A549 (cell line): ENCODE data around the gene GRK6. TPM values are rescaled to one million over a fixed set of nuclear protein-coding genes. Genes with fewer than 3 reads are reported as not detected.

ENCODE experiments used
- ATAC-seq, 2 experiments: fragments of 200-7000 bp in 1 of 2; fragments of >200 bp in 1 of 2; cut with Nextera tagmentation in 1 of 2; cut with Tn5 transposase in 1 of 2; 3 replicates each; pipeline versions ENCODE4 v1.8.0 to v1.9.1; 2018 to 2020; ENCODE audit warnings: mild to moderate bottlenecking in 1 of 2, moderate library complexity in 1 of 2
- CTCF ChIA-PET: fragments of 300-600 bp; sonication (Branson Sonifier 250); formaldehyde crosslinking; extraction: SDS; loops from one replicate; lab custom pipeline; 2021; ENCODE audit warnings: antibody characterized with exemption, inconsistent platforms; lab: Yijun Ruan, JAX
- POLR2A ChIA-PET: fragments of 350-600 bp; formaldehyde crosslinking; extraction: SDS; loops from one replicate; lab custom pipeline; 2021; ENCODE audit warnings: antibody characterized with exemption, inconsistent platforms; lab: Yijun Ruan, JAX
- DNase-seq, 2 experiments: peaks; one replicate each; pipeline versions ENCODE4 v3.0.0 to v3.0.0-alpha.2; 2011 to 2016; ENCODE audit warnings: low read depth in 1 of 2, low spot score in 1 of 2
- FAIRE-seq: peaks from 2 replicates; lab custom pipeline; 2011; peaks lifted over from hg19 to GRCh38; lab: Jason Lieb, UNC
- H3K27ac ChIP-seq, 2 experiments: fragments of >200 bp; sonication (Bioruptor Twin); formaldehyde crosslinking; 3 replicates each; pipeline ENCODE4 v1.5.1; 2016 to 2017
- H3K4me1 ChIP-seq: fragments of >200 bp; sonication (Bioruptor Twin); formaldehyde crosslinking; 3 replicates; pipeline ENCODE4 v1.6.1; 2016
- H3K4me2 ChIP-seq: fragments of >200 bp; sonication (Bioruptor Twin); formaldehyde crosslinking; 3 replicates; pipeline ENCODE4 v1.6.1; 2016
- H3K4me3 ChIP-seq: fragments of >200 bp; sonication (Bioruptor Twin); formaldehyde crosslinking; 3 replicates; pipeline ENCODE4 v1.5.1; 2016
- H3K9me3 ChIP-seq: fragments of >200 bp; sonication (Bioruptor Twin); formaldehyde crosslinking; 3 replicates; pipeline ENCODE4 v1.6.1; 2016
- ATOH8 ChIP-seq: fragments of 250-450 bp; sonication (Bioruptor Pico); IDR thresholded peaks from 2 replicates; pipeline ENCODE4 v1.5.0; 2020; ENCODE audit warnings: low read depth, mild to moderate bottlenecking, moderate library complexity
- BCL3 ChIP-seq: fragments of >200 bp; sonication (Bioruptor Twin); formaldehyde crosslinking; IDR thresholded peaks from 3 replicates; pipeline ENCODE4 v1.6.1; 2016
- CBX2 ChIP-seq: fragments of 200-600 bp; sonication (generic); IDR thresholded peaks from 2 replicates; pipeline ENCODE4 v1.6.1; 2016; ENCODE audit warnings: low read depth, mild to moderate bottlenecking, borderline replicate concordance
- CBX8 ChIP-seq: fragments of 200-600 bp; sonication (generic); IDR thresholded peaks from 2 replicates; pipeline ENCODE4 v1.6.1; 2016
- CEBPB ChIP-seq, 2 experiments: fragments of >200 bp in 1 of 2; sonication (Bioruptor Twin) in 1 of 2; formaldehyde crosslinking in 1 of 2; IDR thresholded peaks; 2 replicates each; pipeline ENCODE4 v1.6.1; 2012 to 2016
- CTCF ChIP-seq: fragments of >200 bp; sonication (Bioruptor Twin); formaldehyde crosslinking; IDR thresholded peaks from 3 replicates; pipeline ENCODE4 v1.5.1; 2016
- E2F6 ChIP-seq: IDR thresholded peaks from 2 replicates; pipeline ENCODE4 v1.6.1; 2012; ENCODE audit warnings: low read depth, borderline replicate concordance
- EHMT2 ChIP-seq: fragments of 200-600 bp; sonication (generic); IDR thresholded peaks from 2 replicates; pipeline ENCODE4 v1.6.1; 2016; ENCODE audit warnings: antibody characterized with exemption, low read depth, mild to moderate bottlenecking, moderate library complexity
- ESRRA ChIP-seq: fragments of 150-350 bp; IDR thresholded peaks from 2 replicates; pipeline ENCODE4 v1.6.1; 2014; ENCODE audit warnings: mild to moderate bottlenecking, low read length, borderline replicate concordance
- FOXS1 ChIP-seq: fragments of 250-450 bp; sonication (Bioruptor Pico); IDR thresholded peaks from 2 replicates; pipeline ENCODE4 v1.5.0; 2020; ENCODE audit warnings: mild to moderate bottlenecking, moderate library complexity
- HDAC2 ChIP-seq: fragments of 200-600 bp; sonication (generic); IDR thresholded peaks from 2 replicates; pipeline ENCODE4 v1.6.1; 2016
- JUNB ChIP-seq: fragments of >200 bp; sonication (Bioruptor Twin); formaldehyde crosslinking; IDR thresholded peaks from 2 replicates; pipeline ENCODE4 v1.6.1; 2016
- MAX ChIP-seq: IDR thresholded peaks from 2 replicates; pipeline ENCODE4 v1.6.1; 2012
- MYC ChIP-seq: IDR thresholded peaks from 2 replicates; pipeline ENCODE4 v1.6.1; 2012; ENCODE audit warnings: mild to moderate bottlenecking, inconsistent platforms, low read length, improper control_type of control experiment, borderline replicate concordance
- NFE2L2 ChIP-seq: fragments of 150-350 bp; conservative IDR thresholded peaks from 2 replicates; pipeline ENCODE4 v1.6.1; 2014; ENCODE audit warnings: low read length
- PHF8 ChIP-seq: fragments of 200-600 bp; sonication (generic); IDR thresholded peaks from 2 replicates; pipeline ENCODE4 v1.6.1; 2016; ENCODE audit warnings: low read depth, mild to moderate bottlenecking, antibody characterized with exemption, moderate library complexity, borderline replicate concordance
- POLR2A ChIP-seq: IDR thresholded peaks from 2 replicates; pipeline ENCODE4 v1.6.1; 2012; ENCODE audit warnings: mild to moderate bottlenecking, low read length
- RARB ChIP-seq: fragments of 250-450 bp; sonication (Bioruptor Pico); IDR thresholded peaks from 2 replicates; pipeline ENCODE4 v1.8.0; 2021; ENCODE audit warnings: mild to moderate bottlenecking, moderate library complexity
- REST ChIP-seq: fragments of 200-600 bp; sonication (generic); IDR thresholded peaks from 2 replicates; pipeline ENCODE4 v1.6.1; 2016; ENCODE audit warnings: antibody characterized with exemption, mild to moderate bottlenecking, moderate library complexity
- RNF2 ChIP-seq: fragments of 200-600 bp; sonication (generic); IDR thresholded peaks from 2 replicates; pipeline ENCODE4 v1.6.1; 2016; ENCODE audit warnings: low read depth, mild to moderate bottlenecking, antibody characterized with exemption, moderate library complexity, borderline replicate concordance
- USF2 ChIP-seq: fragments of 450-650 bp; IDR thresholded peaks from 2 replicates; pipeline ENCODE4 v1.6.1; 2014; ENCODE audit warnings: antibody characterized with exemption
- ZC3H11A ChIP-seq: fragments of 450-650 bp; IDR thresholded peaks from 2 replicates; pipeline ENCODE4 v1.6.1; 2014; ENCODE audit warnings: antibody characterized with exemption, mild to moderate bottlenecking
- ZSCAN20 ChIP-seq: fragments of 250-450 bp; sonication (Bioruptor Pico); IDR thresholded peaks from 2 replicates; pipeline ENCODE4 v1.8.0; 2022; ENCODE audit warnings: mild to moderate bottlenecking, moderate library complexity
- WGBS: methylation state at CpG from one replicate; pipeline ENCODE4 v1.1.6; 2017; ENCODE audit errors: missing lambda C conversion rate; 5-methylcytosine and 5-hydroxymethylcytosine counted together
- polyA plus RNA-seq, 4 experiments: library from polyadenylated mRNA; depleted of rRNA in 3 of 4; stranded (reverse); fragments of >200 nt; fragmentation: RNase III in 1 of 4; extraction: RNeasy Plus Mini Kit Qiagen cat#74134 plus additional on column Dnase treatment in 1 of 4; gene quantifications; 2 replicates in 3 of 4; 3 replicates in 1 of 4; pipeline ENCODE4 v1.2.3, GENCODE V29; 2011 to 2017

The GRK6 gene
- polyA plus RNA-seq, 2 of the 4 experiments (the other 2 are of a cell fraction) = 20.1 to 28.8 TPM

GRCh38 chr5:177399997-177400868 is 26.2 kb upstream of the GRK6 start, which contains the start of gene PFN3:
Gene PFN3 (minus strand): TSS chr5:177400661. CDS start chr5:177400576, 85 bp downstream.
- H3K27ac ChIP-seq = no peak within 1 kb of the TSS
- FAIRE-seq = no peak
- no peak within 1 kb of the TSS for H3K4me3 ChIP-seq
- H3K4me1 ChIP-seq = peaks cover 11% of the 10 kb centered on the region; the same call in 2 of the 3 replicates
- H3K4me2 ChIP-seq = no peak within 1 kb of the TSS
- no peaks in the 10 kb centered on the region for H3K9me3 ChIP-seq
- TF ChIP-seq BCL3 = no peak
- TF ChIP-seq RARB (CRISPR knock-in tag) = no peak
- TF ChIP-seq CBX2 = no peak
- TF ChIP-seq FOXS1 (CRISPR knock-in tag) = no peak
- no peak for TF ChIP-seq USF2
- no peak for TF ChIP-seq CEBPB (IDR thresholded peaks at IDR 0.05)
- TF ChIP-seq CTCF = no peak
- no peak for TF ChIP-seq E2F6
- TF ChIP-seq NFE2L2 = no peak
- TF ChIP-seq MYC = no peak
- CTCF ChIA-PET = interaction anchor here (3.7 to 43.1 kb wide), 5 partner anchors 16 to 286 kb away, joined by 17 to 1107 read pairs (median 131); partner anchors contain the start of genes PDLIM7, PRR7 and SLC34A1
- DNase-seq = no peak
- WGBS = 94% methylated on average over 76 of the region's 92 CpGs
- ATAC-seq = no peak
- POLR2A ChIA-PET = no interaction called here

- POLR2A ChIA-PET = interaction anchor here (0.8 to 3.9 kb wide), 12 partner anchors 10 to 95 kb away, joined by 3 to 37 read pairs (median 4); partner anchors contain the start of genes GRK6 and PDLIM7
- peak overlapping the region; percentile 83 to 92 for H3K27ac ChIP-seq
- ATAC-seq (peak; percentile 73 to 85), DNase-seq (peak; percentile 91 to 97), FAIRE-seq (no peak)
- no peaks in the 10 kb centered on the region for H3K9me3 ChIP-seq
- H3K4me3 ChIP-seq = peak overlapping the region; percentile 60
- WGBS = 27% methylated on average over 22 of the region's 49 CpGs
- peaks cover 11% of the 10 kb centered on the region; the same call in 2 of the 3 replicates for H3K4me1 ChIP-seq
- CTCF ChIA-PET = interaction anchor here (0.6 to 43.1 kb wide), 30 partner anchors 8 to 291 kb away, joined by 3 to 1107 read pairs (median 12); partner anchors contain the start of genes DBN1, GRK6, LMAN2 and PDLIM7
- peak overlapping the region; percentile 97 for H3K4me2 ChIP-seq
- TF ChIP-seq E2F6 (peak; percentile 95), CBX8 (no peak), ZSCAN20 (no peak), ATOH8 (CRISPR knock-in tag) (no peak), POLR2A (peak; percentile 48), JUNB (no peak), HDAC2 (no peak), REST (no peak), ZC3H11A (no peak), EHMT2 (no peak), MAX (peak; percentile 97), RNF2 (no peak), ESRRA (no peak), PHF8 (no peak)
Observed at GRCh38 chr5:177402271-177403043, 24.0 kb upstream of the GRK6 start.
